ENCODE results near the gene ARHGAP24. TPM values are rescaled to one million over a fixed set of nuclear protein-coding genes. Genes with fewer than 3 reads are reported as not detected.

Gene ARHGAP24
- total and polyA plus RNA-seq, 2 donors from 2014 or later = 78.1 to 94.7 TPM

DNA sequence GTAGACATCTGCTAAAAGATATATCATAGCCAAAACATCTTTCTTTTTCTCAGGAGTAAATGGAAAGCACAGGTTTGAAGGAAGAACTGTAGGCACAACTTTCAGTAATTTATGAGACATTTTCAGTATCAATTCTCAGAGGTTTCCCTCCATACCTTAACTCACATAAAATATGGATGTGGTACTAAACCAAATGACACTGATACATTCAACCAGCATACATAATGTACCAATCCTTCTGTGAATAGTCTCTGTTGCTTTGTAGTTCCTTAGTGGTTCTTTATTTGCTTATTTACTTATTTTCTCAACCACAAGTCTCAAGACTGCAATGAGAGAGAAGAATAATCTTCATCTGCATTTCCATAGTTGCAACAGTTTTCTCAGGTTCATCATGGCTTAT, 96.1 kb downstream of the ARHGAP24 start:
- Histone ChIP-seq H3K9ac (ENCODE audit: low read length in 3 of 3) (no peak overlapping the region), H3K27me3 (ENCODE audit: control insufficient read depth, insufficient read depth, low read length) (no peaks in the 10 kb centered on the region), H3K4me3 (ENCODE audit: low read length in 3 of 3) (no peak overlapping the region), H3K36me3 (ENCODE audit: control insufficient read depth in 2 of 3, insufficient read depth in 3 of 3, low read length in 3 of 3) (no peaks in the 10 kb centered on the region), H3K27ac (ENCODE audit: low read depth in 2 of 2, low read length in 2 of 2) (no peak overlapping the region), H3K4me1 (ENCODE audit: control insufficient read depth in 2 of 3, insufficient read depth in 2 of 3, low read depth in 1 of 3, low read length in 3 of 3) (no peaks in the 10 kb centered on the region), H3K9me3 (ENCODE audit: control insufficient read depth in 2 of 3, insufficient read depth in 1 of 3, low read length in 3 of 3) (no peaks in the 10 kb centered on the region)
- intact Hi-C loops (cut with DNase I) = no loop called here
- TF ChIP-seq, protein P1, sequence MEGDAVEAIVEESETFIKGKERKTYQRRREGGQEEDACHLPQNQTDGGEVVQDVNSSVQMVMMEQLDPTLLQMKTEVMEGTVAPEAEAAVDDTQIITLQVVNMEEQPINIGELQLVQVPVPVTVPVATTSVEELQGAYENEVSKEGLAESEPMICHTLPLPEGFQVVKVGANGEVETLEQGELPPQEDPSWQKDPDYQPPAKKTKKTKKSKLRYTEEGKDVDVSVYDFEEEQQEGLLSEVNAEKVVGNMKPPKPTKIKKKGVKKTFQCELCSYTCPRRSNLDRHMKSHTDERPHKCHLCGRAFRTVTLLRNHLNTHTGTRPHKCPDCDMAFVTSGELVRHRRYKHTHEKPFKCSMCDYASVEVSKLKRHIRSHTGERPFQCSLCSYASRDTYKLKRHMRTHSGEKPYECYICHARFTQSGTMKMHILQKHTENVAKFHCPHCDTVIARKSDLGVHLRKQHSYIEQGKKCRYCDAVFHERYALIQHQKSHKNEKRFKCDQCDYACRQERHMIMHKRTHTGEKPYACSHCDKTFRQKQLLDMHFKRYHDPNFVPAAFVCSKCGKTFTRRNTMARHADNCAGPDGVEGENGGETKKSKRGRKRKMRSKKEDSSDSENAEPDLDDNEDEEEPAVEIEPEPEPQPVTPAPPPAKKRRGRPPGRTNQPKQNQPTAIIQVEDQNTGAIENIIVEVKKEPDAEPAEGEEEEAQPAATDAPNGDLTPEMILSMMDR (IDR thresholded peaks at IDR 0.05; ENCODE audit: borderline replicate concordance, extremely low read depth, insufficient read depth) = no peak
- FAIRE-seq (no peak), DNase-seq (no peak)

DNA sequence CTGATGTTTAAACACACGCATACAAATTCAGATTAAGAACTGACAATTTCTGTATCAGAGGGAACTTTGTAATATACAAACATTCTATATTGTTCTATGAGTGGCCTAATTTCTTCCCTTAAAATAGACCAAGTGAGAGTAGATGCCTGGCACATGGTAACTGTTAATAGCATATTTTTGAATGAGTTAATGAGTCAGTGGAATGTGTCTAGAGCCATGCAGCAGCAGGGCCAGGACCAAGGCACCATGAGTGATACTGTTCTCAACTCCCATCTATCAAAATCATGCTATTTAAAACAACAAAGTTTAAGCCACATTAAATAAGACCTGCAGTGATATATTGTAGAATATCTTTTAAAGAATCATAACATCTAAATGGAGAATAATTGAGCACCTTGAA, 98.3 kb downstream of the ARHGAP24 start:
- Histone ChIP-seq H3K36me3 (ENCODE audit: control insufficient read depth in 2 of 3, insufficient read depth in 3 of 3, low read length in 3 of 3) (no peaks in the 10 kb centered on the region), H3K9me3 (ENCODE audit: control insufficient read depth in 2 of 3, insufficient read depth in 1 of 3, low read length in 3 of 3) (no peaks in the 10 kb centered on the region), H3K4me1 (ENCODE audit: control insufficient read depth in 2 of 3, insufficient read depth in 2 of 3, low read depth in 1 of 3, low read length in 3 of 3) (no peaks in the 10 kb centered on the region), H3K27ac (ENCODE audit: low read depth in 2 of 2, low read length in 2 of 2) (no peak overlapping the region), H3K27me3 (ENCODE audit: control insufficient read depth, insufficient read depth, low read length) (no peaks in the 10 kb centered on the region), H3K9ac (ENCODE audit: low read length in 3 of 3) (no peak overlapping the region), H3K4me3 (ENCODE audit: low read length in 3 of 3) (no peak overlapping the region)
- FAIRE-seq (no peak), DNase-seq (no peak)
- TF ChIP-seq, protein P1 (IDR thresholded peaks at IDR 0.05; ENCODE audit: borderline replicate concordance, extremely low read depth, insufficient read depth) = no peak
- intact Hi-C loops (cut with DNase I) = no loop called here

DNA sequence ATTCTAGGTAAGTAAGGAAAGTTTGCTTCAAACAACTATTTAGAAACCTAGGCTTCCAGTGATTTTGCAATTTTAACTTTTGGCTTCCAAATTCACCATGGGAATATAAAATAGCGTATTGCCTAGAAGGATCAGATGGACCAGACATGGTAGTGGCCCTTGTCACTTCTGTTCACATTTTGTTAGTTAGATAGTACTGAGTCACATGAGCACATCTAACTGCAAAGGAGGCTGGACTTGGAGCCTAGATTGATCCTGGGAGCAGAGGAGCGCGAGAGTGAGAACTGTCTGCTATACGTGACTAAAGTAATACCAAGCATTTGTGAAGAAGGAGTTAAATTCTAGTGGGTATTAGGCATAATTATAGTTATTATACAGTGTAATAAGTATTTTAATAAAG, 102.4 kb downstream of the ARHGAP24 start:
- H3K9me3 ChIP-seq (ENCODE audit: control insufficient read depth in 2 of 3, insufficient read depth in 1 of 3, low read length in 3 of 3) = no peaks in the 10 kb centered on the region
- intact Hi-C loops (cut with DNase I) = no loop called here
- TF ChIP-seq, protein P1 (IDR thresholded peaks at IDR 0.05; ENCODE audit: borderline replicate concordance, extremely low read depth, insufficient read depth) = no peak

DNA sequence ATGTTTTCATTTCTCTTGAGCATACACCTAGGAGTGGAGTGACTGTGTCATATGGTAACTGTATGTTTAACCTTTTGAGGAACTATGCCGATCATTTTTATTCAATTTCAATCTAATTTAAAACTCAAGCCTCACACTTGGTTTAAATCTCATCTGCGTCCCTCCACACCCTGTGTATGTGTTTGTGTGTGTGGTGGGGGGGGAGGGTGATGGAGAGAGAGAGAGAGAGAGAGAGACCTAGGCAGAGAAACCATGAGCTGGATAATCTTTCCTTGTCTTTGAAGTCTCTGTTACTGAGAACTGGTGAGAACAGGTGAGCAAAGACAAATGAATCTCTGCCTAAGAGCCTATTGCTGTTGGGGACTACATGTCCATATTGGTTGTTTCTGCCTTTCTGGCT, 105.0 kb downstream of the ARHGAP24 start:
- DNase-seq (no peak), FAIRE-seq (no peak)
- no peaks in the 10 kb centered on the region for H3K4me1 ChIP-seq (ENCODE audit: control insufficient read depth in 2 of 3, insufficient read depth in 2 of 3, low read depth in 1 of 3, low read length in 3 of 3)
- H3K4me3 ChIP-seq (ENCODE audit: low read length in 3 of 3) = no peak overlapping the region
- H3K36me3 ChIP-seq (ENCODE audit: control insufficient read depth in 2 of 3, insufficient read depth in 3 of 3, low read length in 3 of 3) = no peaks in the 10 kb centered on the region
- no peaks in the 10 kb centered on the region for H3K9me3 ChIP-seq (ENCODE audit: control insufficient read depth in 2 of 3, insufficient read depth in 1 of 3, low read length in 3 of 3)
- intact Hi-C loops (cut with DNase I) = no loop called here
- H3K27me3 ChIP-seq (ENCODE audit: control insufficient read depth, insufficient read depth, low read length) = no peaks in the 10 kb centered on the region
- no peak overlapping the region for H3K27ac ChIP-seq (ENCODE audit: low read depth in 2 of 2, low read length in 2 of 2)
- TF ChIP-seq, protein P1 (IDR thresholded peaks at IDR 0.05; ENCODE audit: borderline replicate concordance, extremely low read depth, insufficient read depth) = no peak
- H3K9ac ChIP-seq (ENCODE audit: low read length in 3 of 3) = no peak overlapping the region

More for the DNA sequence above, 102.4 kb downstream of the ARHGAP24 start:
- DNase-seq (no peak), FAIRE-seq (no peak)
- H3K4me1 ChIP-seq (ENCODE audit: control insufficient read depth in 2 of 3, insufficient read depth in 2 of 3, low read depth in 1 of 3, low read length in 3 of 3) = no peaks in the 10 kb centered on the region
- H3K27me3 ChIP-seq (ENCODE audit: control insufficient read depth, insufficient read depth, low read length) = no peaks in the 10 kb centered on the region
- H3K9ac ChIP-seq (ENCODE audit: low read length in 3 of 3) = no peak overlapping the region
- H3K27ac ChIP-seq (ENCODE audit: low read depth in 2 of 2, low read length in 2 of 2) = no peak overlapping the region
- H3K4me3 ChIP-seq (ENCODE audit: low read length in 3 of 3) = no peak overlapping the region
- H3K36me3 ChIP-seq (ENCODE audit: control insufficient read depth in 2 of 3, insufficient read depth in 3 of 3, low read length in 3 of 3) = no peaks in the 10 kb centered on the region
